Measurements from ENCODE around the gene UBTD1.
"Not testable (repeated sequence)": the region's sequence is repeated elsewhere in the genome, so short reads cannot be mapped to it uniquely, and the experiment has no call there.

The UBTD1 gene

DNA sequence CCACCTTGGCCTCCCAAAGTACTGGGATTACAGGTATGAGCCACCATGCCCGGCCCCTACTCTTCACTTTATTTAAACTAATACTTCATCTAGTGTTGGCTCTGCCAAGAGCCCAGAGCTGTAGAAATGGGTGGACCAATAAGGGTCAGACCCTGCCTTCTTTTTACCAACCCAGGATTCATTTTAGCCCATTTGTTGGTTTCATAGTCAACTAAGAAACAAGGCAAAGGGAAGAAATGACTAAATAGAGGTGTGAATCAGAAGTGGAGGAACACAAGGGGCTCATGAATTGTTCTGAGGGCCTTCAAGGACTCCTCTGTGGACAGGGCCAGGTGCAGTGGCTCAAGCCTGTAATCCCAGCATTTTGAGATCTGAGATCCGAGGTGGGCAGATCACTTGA lies 74.9 kb downstream of the UBTD1 start:
- no peaks in the 10 kb centered on the region for H3K27me3 ChIP-seq (ENCODE audit: insufficient read depth, low read depth, severe bottlenecking)
- H3K27ac ChIP-seq = no peak overlapping the region
- TF ChIP-seq, protein P1, sequence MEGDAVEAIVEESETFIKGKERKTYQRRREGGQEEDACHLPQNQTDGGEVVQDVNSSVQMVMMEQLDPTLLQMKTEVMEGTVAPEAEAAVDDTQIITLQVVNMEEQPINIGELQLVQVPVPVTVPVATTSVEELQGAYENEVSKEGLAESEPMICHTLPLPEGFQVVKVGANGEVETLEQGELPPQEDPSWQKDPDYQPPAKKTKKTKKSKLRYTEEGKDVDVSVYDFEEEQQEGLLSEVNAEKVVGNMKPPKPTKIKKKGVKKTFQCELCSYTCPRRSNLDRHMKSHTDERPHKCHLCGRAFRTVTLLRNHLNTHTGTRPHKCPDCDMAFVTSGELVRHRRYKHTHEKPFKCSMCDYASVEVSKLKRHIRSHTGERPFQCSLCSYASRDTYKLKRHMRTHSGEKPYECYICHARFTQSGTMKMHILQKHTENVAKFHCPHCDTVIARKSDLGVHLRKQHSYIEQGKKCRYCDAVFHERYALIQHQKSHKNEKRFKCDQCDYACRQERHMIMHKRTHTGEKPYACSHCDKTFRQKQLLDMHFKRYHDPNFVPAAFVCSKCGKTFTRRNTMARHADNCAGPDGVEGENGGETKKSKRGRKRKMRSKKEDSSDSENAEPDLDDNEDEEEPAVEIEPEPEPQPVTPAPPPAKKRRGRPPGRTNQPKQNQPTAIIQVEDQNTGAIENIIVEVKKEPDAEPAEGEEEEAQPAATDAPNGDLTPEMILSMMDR (IDR thresholded peaks at IDR 0.05; ENCODE audit: low read depth, low read length) = no peak
- H3K4me3 ChIP-seq (ENCODE audit: low read depth, low read length) = no peak overlapping the region
- H3K9me3 ChIP-seq (ENCODE audit: severe bottlenecking) = no peaks in the 10 kb centered on the region
- DNase-seq = no peak
- no peaks in the 10 kb centered on the region for H3K36me3 ChIP-seq

DNA sequence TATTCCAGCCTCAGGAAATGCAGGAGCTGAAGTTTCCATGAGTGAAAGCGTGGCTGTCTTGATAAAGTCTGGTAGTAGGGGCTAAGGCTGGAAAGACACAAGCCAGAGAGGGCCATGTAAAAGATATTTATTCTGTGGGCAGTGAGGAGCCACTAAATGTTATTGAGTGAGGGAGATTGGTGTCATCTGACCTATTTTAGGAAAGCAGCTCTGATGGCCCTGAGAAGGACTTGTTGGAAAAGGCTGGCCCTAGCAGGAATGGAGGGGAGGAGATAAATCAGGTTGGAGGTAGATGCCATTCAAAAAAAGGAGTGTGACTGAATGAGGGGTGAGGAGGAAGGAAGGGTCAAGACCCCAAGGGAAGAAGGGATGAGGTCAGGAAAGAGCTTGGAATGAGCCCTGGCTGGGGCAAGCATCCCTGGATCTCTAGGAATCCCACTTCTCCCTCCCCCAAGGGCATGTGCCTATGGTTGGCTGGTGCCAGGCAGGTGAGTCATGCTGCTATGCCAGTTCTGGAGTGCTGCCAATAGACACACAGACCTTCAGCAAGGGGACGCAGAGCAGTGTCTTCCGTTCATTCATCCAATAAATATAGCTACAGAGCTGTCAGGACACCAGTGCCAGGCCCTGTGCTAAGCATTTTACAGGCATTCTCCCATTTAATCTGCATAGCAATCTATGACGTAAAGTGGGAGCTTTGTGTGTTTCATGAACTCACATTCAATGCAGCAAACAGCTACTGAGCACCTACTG lies 75.8 kb downstream of the UBTD1 start:
- Histone ChIP-seq H3K27me3 (ENCODE audit: insufficient read depth, low read depth, severe bottlenecking) (no peaks in the 10 kb centered on the region), H3K9me3 (ENCODE audit: severe bottlenecking) (no peaks in the 10 kb centered on the region), H3K4me3 (ENCODE audit: low read depth, low read length) (no peak overlapping the region), H3K27ac (no peak overlapping the region), H3K36me3 (no peaks in the 10 kb centered on the region)
- TF ChIP-seq, protein P1 (IDR thresholded peaks at IDR 0.05; ENCODE audit: low read depth, low read length) = no peak
- no peak for DNase-seq

DNA sequence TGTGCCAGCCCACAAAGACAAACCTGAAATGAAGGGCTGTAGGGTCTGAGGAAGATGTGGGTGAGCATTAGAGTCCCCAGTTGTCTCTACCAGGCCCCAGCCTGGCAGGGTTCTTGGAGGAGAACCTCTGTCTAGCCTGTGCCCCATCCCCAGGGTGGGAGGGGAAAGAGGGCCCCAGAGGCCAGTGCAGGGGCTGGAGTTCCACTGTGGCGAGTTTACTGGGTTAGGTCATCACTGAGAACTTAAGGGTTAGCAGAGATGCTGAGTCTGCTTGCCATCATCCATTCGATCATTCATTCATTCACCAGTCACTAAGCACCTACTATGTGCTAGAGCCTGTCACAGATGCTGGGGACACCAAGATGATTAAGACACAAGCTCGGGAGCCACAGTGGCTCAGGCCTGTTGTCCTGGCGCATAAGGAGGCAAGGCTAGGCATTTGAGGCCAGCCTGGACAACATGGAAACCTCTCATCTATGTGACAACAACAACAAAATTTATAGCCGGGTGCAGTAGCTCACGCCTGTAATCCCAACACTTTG lies 76.5 kb downstream of the UBTD1 start:
- Histone ChIP-seq H3K9me3 (ENCODE audit: severe bottlenecking) (no peaks in the 10 kb centered on the region), H3K27ac (no peak overlapping the region), H3K27me3 (ENCODE audit: insufficient read depth, low read depth, severe bottlenecking) (no peaks in the 10 kb centered on the region), H3K36me3 (no peaks in the 10 kb centered on the region), H3K4me3 (ENCODE audit: low read depth, low read length) (no peak overlapping the region)
- TF ChIP-seq, protein P1 (IDR thresholded peaks at IDR 0.05; ENCODE audit: low read depth, low read length) = no peak
- DNase-seq = no peak

DNA sequence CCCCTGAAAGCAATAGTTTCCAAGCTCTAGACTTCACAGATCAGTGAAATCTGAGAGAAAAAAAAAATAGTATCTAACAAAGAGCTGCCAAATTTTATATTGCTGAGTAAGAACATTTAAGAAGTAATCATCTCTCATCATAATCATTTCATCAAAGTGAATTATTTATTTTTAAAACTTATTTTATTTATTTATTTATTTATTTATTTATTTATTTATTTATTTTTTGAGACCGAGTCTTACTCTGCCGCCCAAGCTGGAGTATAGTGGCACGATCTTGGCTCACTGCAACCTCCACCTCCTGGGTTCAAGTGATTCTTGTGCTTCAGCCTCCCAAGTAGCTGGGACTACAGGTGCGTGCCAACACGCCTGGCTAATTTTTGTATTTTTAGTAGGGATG lies 77.8 kb downstream of the UBTD1 start:
- H3K27ac ChIP-seq; DNase-seq; H3K9me3 ChIP-seq (ENCODE audit: severe bottlenecking); H3K27me3 ChIP-seq (ENCODE audit: insufficient read depth, low read depth, severe bottlenecking); H3K36me3 ChIP-seq; H3K4me3 ChIP-seq (ENCODE audit: low read depth, low read length): not testable (repeated sequence)

DNA sequence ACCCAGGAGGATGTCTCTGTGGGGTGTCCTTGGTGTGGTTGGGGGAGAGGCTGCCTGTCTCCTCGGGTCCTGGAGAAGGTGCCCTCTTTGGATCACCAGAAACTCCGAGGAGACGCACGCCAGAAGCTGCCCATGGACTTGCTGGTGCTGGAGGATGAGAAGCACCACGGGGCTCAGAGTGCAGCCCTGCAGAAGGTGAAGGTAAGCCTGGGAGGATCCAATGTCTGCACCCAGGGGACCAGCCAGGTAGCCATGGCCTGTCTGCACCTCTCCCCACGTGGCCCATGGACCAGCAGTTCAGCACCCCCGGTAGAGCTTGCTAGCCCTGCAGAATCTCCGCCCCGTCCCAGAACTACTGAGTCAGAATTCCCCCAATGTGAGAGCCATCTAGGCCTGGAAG lies 79.0 kb downstream of the UBTD1 start:
- H3K27me3 ChIP-seq (ENCODE audit: insufficient read depth, low read depth, severe bottlenecking) = no peaks in the 10 kb centered on the region
- no peaks in the 10 kb centered on the region for H3K36me3 ChIP-seq
- TF ChIP-seq, protein P1 (IDR thresholded peaks at IDR 0.05; ENCODE audit: low read depth, low read length) = no peak
- H3K9me3 ChIP-seq (ENCODE audit: severe bottlenecking) = no peaks in the 10 kb centered on the region
- H3K27ac ChIP-seq = no peak overlapping the region
- H3K4me3 ChIP-seq (ENCODE audit: low read depth, low read length) = no peak overlapping the region
- no peak for DNase-seq

DNA sequence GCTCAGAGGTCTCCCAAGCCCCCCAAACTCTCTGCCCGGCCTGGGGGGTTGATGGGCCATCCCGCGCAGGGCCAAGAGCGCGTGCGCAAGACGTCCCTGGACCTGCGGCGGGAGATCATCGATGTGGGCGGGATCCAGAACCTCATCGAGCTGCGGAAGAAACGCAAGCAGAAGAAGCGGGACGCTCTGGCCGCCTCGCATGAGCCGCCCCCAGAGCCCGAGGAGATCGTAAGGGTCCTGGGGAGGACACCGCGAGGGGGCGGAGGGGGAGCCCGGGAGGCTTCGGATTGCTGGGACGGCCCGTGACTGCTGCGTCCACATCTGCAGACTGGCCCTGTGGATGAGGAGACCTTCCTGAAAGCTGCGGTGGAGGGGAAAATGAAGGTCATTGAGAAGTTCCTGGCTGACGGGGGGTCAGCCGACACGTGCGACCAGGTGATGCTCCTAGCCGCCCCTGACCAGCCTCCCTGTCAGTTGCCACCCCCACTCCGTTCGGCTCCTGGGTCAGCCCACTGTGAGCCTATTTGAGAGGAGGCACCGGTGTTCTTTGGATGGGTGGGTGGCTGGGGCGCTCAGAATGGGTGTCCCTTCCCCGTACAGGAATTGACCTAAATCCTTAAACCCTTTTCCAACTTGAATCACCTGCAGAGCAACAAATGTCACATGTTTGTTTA lies 79.6 kb downstream of the UBTD1 start:
- no peaks in the 10 kb centered on the region for H3K9me3 ChIP-seq (ENCODE audit: severe bottlenecking)
- H3K27me3 ChIP-seq (ENCODE audit: insufficient read depth, low read depth, severe bottlenecking) = no peaks in the 10 kb centered on the region
- TF ChIP-seq, protein P1 (IDR thresholded peaks at IDR 0.05; ENCODE audit: low read depth, low read length) = no peak
- no peak overlapping the region for H3K27ac ChIP-seq
- DNase-seq = no peak
- no peak overlapping the region for H3K4me3 ChIP-seq (ENCODE audit: low read depth, low read length)
- no peaks in the 10 kb centered on the region for H3K36me3 ChIP-seq

Data from WERI-Rb-1 (cell line).